HG03064 (cell line): Measurements from ENCODE around the gene CEP295NL.
"Not testable (repeated sequence)": the region's sequence is repeated elsewhere in the genome, so short reads cannot be mapped to it uniquely, and the experiment has no call there.

Experiments
- ATAC-seq: cut with Tn5 transposase; IDR thresholded peaks from one replicate; pipeline ENCODE4 v1.9.1; 2021; ENCODE audit warnings: low read depth; ENCODE audit not compliant: unreplicated experiment

Gene CEP295NL, protein sequence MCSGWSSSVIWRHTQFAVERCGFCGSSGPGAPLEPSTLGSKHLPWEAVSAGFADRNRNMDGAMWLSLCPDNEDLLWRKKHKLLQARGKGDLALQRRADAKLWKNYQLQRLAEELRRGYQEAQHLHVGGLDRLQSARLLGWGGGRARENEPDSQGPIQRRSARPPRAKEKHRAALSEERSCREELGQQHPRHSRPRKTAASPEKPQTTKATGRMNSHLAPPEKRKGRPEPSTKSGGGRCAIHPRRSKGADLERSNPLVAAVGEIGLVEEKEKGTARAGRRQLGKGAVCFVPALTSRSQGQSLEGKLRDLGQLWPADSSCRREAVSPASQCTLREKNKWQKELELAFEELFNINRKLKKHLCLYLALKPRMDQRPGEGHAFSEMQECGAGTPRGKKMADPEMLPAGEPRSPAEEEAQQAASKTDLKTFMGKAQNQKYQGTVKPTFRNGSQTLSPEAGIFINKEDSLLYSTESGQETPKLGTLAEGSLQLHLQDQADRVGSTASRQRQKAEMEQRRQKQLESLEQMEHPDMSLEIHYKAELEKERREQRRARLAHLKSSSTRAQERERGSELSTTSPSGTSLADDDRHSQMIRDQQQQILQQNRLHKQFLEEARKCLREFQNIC

DNA sequence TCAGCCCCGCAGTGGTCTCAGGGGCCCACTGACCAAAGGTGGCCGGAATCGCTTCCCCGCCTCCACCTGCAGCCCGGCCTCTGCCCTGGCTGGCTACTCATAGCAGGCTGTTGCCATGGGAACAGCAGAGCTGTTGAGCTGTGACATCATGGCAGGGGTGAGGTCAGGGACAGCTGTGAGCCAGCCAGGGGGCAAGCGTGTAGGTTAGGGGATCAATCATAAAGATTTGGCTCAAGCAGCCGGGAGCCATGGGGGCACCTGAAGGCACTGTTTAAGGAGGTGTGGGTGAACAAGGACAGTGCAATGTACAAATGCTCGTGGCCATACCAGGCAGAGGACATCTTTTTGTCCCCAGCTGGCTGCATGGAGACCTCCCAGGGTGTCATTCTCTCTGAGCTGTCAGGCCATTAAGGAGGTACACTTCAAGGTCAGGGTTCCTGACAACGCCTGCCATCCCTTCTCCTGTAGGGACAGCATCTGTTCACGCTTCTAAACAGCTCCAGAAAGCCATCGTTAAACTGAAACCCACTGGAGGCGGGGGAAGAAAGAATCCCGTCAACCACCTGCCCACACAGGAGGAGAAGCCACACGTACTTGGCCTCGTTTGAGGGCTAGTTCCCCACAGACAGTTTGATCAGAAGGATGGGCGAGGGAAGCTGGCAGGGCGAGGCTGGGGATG is at the start of gene CEP295NL:
Gene CEP295NL, minus strand, starts transcription at position 101 of the 679 bp plus-strand sequence. CDS start 1,373 bp downstream, outside the sequence.
- no peak for ATAC-seq

DNA sequence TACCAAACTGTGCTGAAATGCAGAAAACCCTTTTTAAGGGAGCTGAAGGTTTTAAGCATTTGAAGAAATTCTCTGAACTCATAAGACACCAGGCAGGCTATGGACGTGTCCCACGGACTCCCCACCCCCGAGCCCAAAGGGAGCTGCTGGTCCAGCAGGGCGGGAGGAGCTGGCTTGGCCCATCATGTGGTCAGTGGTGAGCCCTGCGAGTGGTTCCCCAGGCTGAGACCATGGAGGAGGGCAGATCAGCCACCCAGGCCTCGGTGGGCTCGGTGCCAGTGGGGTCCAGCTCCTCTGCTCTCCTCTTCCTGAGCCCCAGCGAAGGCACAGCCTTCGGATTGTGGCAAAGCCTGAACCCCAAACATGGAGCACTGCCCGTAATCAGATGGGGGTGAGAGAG is 49.7 kb upstream of the CEP295NL start:
- no peak for ATAC-seq

DNA sequence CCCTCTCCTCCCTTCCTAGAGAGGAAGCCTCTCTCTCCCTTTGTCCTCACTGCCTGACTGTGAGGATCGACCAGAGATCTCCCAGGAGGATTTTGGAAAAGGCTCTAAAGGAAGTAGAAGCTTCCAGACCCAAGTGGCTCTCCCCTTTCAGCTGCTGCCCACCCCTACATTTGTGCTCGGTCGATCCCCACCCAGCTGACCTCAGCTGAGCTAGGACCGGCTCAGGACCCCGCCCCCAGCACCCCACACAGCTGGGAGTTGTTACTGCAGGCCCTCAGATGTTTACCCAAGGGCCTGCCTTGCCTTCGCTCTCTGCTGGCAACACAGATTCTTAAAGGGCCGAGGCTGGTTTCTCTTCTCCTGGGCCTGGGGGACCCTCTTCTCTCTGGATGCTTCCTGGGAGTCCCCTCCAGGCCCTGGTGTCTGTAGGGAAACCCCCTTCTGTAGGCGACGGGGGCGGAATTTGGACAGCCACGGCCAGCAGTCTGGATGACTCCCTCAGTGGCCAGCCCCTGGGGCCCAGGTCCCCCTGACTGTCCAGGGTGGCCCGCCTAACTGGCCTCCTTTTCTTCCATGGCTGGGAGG is 49.1 kb upstream of the CEP295NL start:
- ATAC-seq, result no peak

DNA sequence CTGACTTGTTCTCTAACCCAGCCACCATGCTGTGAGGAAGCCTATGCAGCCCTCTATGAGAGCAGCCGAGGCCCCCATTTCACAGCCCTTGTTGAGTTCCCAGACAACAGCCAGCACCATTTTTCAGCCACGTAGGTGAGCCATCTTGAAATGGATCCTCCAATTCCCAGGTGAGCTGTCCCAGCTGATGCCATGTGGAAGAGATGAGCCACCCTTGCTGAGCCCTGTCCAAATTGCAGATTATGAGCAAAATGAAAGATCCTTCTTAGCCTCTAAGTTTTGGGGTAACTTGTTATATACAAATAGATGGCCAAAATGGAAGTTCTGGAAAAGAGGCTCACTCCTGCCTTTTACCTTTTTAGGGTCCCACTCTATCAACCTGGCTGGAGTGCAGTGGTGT is 47.9 kb upstream of the CEP295NL start:
- ATAC-seq, result no peak

DNA sequence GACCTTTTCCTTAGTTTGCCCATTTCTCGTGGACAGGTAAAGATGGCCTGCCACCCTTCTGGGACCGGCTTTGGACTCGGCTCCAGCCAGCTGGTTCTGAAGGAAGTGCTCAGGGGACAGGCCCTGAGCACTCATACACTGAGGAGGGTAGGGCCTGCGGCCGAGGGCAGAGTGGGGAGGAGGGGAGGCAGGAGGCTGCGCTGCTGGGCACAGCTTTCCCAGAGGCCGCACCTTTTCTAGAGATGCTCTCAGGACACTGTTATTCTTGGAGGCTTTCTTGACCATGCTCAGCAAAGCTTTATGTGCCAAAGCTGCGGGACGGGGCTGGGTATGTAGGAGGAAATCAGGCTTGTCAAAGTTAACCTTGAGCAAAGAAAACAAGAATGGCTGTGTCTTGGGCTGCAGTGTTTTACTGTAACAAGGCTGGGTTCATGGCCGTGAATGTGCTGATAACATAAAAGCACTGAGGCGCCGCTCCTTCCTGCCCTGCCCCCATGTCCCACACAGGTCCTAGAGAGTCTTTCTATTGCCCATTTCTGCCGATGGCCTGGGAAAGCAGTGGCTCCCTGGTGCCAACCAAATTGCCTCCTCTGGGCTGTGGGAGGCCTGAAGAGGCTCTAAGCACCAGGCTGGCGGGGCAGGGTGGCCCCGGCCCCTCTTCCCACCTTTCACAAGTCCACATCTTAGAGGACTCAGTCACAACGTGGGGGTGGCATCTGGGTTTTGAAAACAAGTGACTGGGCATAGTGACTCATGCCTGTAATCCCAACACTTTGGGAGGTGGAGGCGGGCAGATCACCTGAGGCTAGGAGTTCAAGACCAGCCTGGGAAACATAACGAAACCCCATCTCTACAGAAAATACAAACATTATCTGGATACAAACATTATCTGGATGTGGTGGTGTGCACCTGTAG is 44.5 kb upstream of the CEP295NL start:
- ATAC-seq, result no peak

DNA sequence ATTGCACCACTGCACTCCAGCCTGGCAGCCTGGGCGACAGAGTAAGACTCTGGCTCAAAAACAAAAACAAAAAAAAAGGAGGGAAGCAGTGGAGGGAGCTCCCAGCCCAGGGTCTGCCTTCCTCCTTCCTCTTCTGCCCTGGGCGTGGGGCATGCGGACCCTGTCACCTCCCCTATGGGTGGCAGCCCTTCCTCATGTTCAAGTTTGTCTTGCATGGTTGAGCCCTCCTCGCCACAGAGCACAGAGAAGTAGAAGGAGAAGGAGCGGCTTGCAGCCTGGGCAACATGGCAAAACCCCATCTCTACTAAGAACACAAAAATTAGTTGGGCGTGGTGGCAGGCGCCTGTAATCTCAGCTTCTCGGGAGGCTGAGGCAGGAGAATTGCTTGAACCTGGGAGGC is 43.6 kb upstream of the CEP295NL start:
- no peak for ATAC-seq

DNA sequence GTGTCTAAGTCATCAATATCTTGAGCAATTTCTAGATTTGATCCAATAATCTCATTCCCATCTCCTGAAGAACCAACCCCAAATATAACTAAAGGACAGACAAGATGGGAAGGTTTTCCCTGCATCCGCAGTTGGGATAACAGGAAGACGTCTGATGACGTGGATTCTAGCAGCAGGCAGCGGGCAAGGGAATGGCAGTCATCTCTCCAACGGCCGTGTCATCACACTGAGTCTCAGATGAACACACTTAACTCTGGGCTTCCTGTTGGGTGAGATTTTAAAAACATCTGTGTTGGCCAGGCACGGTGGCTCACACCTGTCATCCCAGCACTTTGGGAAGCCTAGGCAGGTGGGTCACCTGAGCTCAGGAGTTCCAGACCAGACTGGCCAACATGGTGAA is 43.1 kb upstream of the CEP295NL start:
- no peak for ATAC-seq

DNA sequence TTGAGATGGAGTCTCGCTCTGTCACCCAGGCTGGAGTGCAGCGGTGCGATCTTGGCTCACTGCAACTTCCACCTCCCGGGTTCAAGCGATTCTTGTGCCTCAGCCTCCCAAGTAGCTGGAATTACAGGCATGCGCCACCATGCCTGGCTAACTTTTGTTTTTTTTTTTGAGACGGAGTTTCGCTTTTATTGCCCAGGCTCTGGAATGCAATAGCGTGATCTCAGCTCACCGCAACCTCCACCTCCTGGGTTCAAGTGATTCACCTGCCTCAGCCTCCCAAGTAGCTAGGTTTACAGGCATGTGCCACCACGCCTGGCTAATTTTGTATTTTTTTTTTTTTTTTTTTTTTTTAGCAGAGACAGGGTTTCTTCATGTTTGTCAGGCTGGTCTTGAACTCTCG is 42.5 kb upstream of the CEP295NL start:
- ATAC-seq, result not testable (repeated sequence)

DNA sequence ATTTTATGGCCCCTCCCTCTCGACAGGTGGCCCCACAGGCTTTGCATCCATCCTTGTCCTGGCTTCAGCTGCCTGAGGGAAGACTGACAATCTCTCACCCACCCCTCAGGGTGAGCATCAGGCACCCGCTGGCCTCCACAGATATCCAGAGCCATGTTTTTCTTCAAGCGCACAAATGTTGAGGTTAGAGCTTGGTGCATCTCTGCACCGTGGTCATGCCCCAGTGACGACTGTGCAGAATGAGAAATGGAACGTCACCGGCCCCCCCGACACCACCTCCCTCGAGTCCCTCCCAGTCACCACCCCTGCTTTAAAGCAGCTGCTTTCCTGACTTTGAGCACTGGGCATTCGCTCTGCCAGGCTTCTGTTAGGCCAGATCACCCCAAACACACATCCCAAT is 42.0 kb upstream of the CEP295NL start:
- ATAC-seq, result no peak

DNA sequence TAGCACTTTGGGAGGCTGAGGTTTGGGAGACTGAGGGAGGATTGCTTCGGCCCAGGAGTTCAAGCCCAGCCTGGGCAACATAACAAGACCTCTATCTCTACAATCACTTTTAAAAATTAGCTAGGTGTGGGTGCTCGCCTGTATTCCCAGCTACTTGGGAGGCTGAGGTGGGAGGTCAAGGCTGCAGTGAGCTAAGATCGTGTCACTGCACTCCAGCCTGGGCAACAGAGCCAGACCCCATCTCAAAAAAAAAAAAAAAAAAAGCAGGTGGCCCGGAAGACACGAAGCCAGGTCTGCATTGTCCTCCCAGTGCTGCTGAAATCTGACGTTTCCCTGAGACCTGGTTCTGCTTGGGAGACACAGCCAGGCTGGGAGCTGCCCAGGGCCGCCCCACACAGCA is 41.0 kb upstream of the CEP295NL start:
- no peak for ATAC-seq

DNA sequence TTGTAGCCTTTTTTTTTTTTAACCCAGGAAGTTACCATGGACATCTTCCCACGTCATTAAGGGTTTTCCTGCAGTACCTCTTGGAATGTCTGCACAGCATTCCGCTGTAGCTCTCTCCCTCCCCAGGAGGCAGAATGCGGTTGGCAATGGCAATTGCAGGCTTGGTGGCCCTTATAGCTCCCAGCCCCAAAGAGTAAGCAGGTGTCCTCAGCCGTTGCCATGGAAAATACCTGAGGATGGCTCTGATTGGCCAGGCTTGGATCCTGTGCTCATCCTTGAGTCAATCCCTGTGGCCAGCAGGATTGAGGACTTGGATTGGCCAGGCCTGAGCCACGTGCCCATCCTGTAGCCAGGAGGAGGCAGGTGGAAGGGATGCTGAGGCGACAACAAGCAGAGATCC is 37.7 kb upstream of the CEP295NL start:
- ATAC-seq, result no peak

DNA sequence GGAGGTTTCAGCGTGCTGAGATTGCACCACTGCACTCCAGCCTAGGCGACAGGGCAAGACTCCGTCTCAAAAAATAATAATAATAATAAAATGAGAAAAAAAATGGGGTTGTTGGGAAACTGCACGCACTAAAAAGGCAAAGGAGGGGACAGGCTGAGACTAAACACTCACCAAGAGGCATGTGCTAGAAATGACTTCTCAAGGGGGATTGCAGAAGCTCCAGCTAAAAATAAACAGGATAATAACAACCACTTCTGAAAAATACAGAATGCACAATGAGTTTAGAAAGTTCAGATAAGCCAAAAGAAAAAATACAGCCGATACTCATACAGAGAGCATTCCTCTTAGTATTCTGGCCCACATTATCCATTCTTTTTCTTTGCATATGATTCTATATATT is 37.3 kb upstream of the CEP295NL start:
- ATAC-seq, result no peak

DNA sequence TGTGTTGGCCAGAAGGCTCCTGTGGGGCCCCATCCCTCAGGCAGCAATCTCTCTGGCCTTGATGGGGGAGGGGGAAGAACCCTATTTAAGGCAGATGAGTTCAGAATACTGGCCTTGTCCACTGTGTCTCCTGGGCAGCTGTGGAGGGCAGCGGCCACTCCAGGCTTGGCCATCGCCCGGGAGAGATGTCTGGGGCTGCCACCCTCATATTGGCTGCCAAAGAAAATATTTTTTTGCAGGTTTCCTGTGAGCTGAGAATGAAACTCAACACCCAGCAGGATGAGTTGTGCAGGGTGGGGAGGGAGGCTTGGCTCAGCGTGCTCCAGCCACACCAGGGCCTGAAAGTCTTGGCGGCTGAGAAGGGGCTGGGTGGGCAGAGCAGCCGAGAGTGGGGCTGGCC is 36.6 kb upstream of the CEP295NL start:
- no peak for ATAC-seq

DNA sequence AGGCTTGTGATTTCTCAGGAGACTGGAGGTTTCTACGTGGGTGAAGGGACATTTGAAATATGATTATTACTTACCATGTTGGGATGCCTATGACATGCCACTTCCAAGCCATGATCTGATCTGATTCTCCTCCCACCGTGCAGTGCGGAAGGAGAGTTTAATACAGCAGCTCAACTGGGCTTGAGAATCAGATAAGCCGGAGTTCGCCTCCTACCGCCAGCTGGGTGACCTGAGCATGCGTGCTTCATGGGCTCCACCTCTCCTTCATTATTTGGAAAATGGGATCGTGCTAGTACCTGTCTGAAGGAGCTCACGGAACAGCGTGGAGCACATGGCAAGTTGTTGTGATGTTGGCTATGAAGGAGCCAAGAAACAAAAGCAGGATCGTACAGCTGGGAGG is 34.6 kb upstream of the CEP295NL start:
- no peak for ATAC-seq

DNA sequence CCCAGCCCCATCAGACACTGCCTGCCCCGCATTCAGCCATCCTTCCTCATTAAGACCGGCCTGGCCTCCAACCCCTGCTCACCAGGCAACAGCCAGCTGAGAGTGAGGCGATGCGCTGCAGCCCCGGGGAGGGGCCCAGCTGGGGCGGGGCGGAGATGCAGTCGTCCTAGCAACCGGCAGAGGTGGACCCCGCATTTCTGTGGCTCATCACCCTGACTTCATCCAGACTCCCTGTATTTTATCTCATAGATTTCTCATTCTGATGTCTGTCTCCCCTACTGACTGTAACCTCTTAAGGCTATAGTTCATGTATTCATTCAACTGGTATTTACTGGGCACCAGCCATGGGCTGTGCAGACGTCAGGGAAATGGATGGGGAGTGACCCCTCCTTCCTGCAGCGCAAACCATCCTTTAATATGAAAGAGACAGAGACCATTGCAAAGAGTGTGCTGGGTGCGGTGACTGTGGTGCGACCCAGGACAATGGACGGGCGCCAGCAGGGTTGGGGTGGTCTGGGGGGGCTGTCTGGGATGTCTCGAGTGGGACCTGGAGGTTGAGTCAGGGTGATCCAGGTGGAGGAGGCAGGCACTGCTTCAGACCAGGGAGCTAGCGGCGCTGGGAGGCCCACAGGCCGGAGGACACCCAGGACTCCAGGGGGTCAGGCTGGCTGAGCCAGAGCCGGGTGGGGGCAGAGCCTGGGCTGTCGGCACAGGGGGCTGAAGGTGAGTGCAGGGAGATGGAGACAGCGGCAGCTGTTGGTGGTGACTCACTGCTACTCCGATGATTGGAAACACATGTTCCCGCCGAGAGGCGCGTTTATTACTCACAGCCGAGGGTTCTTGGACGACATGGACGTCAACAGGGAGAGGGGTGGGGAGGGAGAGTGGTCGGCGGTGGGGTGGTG is 32.7 kb upstream of the CEP295NL start:
- ATAC-seq, result no peak

DNA sequence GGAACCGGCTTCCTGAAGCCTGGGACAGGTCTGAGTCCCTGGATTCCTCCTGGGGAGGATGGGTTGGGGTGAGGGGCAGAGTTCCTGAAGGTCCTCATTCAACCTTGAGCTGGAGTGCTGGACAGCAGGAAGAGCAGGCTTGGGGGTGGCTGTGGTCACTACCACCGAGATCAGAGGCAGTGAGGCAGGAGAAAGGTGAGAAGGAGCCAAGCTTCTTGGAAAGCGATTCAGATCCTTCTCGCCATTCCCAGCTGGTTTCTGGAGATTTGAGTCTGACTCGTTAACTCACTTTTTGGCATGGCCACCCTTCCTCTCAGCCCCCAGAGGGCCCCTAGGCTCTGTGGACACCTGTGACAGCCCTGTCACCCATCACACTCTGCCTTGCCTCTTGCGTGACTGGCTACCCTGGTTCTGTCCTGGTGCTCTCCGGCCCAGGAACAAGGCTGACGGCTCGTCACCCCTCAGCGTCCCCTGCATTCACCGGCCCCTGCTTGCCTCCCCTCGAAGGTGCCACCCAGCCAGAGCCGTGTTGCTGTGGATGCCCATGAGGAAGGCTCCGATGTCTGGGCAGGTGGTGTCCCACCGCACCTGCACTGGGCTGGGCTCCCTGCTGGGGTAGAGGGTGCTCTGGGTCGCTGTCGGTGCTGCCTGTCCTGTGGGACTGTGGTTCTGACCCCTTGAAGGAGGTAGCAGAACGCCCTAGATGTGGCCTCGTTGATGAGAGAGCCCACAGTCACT is 31.8 kb upstream of the CEP295NL start:
- ATAC-seq, result no peak

DNA sequence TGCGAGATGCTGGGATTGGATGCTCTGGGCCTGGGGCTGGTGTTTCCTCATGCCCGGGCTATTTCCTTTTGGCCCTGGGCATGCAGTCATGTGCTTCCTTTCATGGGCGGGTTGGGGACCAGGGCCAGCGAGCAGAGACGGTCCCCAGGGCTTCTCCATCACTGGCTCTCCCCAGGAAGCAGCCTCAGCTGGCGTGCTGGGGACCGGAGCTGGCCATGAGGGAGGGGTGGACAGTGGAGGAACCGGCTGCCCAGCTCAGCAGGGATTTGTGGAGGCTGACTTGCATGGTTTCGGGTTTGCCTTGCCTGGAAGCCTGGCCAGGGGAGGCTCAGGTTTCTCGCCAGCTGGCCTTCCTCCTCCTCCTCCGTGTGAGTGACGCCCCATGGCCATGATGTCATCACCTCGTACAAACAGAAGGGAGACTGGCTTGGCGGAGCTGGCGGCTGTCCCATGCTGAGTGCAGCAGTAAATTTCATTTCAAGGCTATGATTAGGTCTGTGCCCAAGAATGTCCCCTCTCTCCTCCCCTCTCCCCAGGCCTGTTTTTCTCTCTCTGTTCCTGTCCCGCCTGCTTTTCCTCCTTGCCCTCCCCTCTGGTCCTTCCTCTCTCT is 31.1 kb upstream of the CEP295NL start:
- ATAC-seq, result no peak
